GM12873 (cell line): Measurements from ENCODE around the gene MST1R.

ENCODE experiments used
- CTCF ChIP-seq: IDR thresholded peaks from 2 replicates; pipeline ENCODE4 v1.5.1; 2012; ENCODE audit warnings: low read depth, mild to moderate bottlenecking, moderate library complexity, low read length, control low read depth; ENCODE audit not compliant: insufficient read depth; ENCODE audit errors: missing control alignments

Gene MST1R

GRCh38 chr3:49903451-49904424 is at the start of gene MST1R:
MST1R (minus strand) TSS chr3:49903873; CDS start chr3:49903609, 264 bp downstream.
- TF ChIP-seq CTCF: no peak

- no peak for TF ChIP-seq CTCF
Measured at GRCh38 chr3:49952924-49953323, 49.3 kb upstream of the MST1R start.

- TF ChIP-seq CTCF: no peak
Measured at GRCh38 chr3:49942651-49943050, 39.0 kb upstream of the MST1R start.

- no peak for TF ChIP-seq CTCF
Measured at GRCh38 chr3:49940667-49941249, 37.1 kb upstream of the MST1R start.

- no peak for TF ChIP-seq CTCF
Measured at GRCh38 chr3:49939858-49940666, 36.4 kb upstream of the MST1R start, which contains the start of gene RBM6. RBM6 (plus strand) TSS chr3:49940150; CDS start chr3:49962642, 22,492 bp downstream.

GRCh38 chr3:49937090-49937489 is 33.4 kb upstream of the MST1R start:
- TF ChIP-seq CTCF: no peak

- no peak for TF ChIP-seq CTCF
Measured at GRCh38 chr3:49930922-49931321, 27.2 kb upstream of the MST1R start.
